ENCODE measurements around the gene PPM1A. TPM values are rescaled to one million over a fixed set of nuclear protein-coding genes. Genes with fewer than 3 reads are reported as not detected.

PPM1A gene
- total RNA-seq, 4 donors from 2014 or later = 47.7 to 68.2 (median 53.5) TPM

GRCh38 chr14:60265163-60265562 is 16.1 kb downstream of the PPM1A start:
- no peak for TF ChIP-seq CTCF (IDR thresholded peaks at IDR 0.05; ENCODE audit: low read depth)

- no peak for TF ChIP-seq CTCF (IDR thresholded peaks at IDR 0.05; ENCODE audit: low read depth)
These were observed 17.3 kb downstream of the PPM1A start for GRCh38 chr14:60266021-60266937.

GRCh38 chr14:60272177-60272576 is 23.2 kb downstream of the PPM1A start:
- no peak for TF ChIP-seq CTCF (IDR thresholded peaks at IDR 0.05; ENCODE audit: low read depth)

- no peak for TF ChIP-seq CTCF (IDR thresholded peaks at IDR 0.05; ENCODE audit: low read depth)
These were observed 24.9 kb downstream of the PPM1A start for GRCh38 chr14:60273956-60274355.

- no peak for TF ChIP-seq CTCF (IDR thresholded peaks at IDR 0.05; ENCODE audit: low read depth)
These were observed 25.4 kb downstream of the PPM1A start for GRCh38 chr14:60274448-60274847.

GRCh38 chr14:60275932-60276331 is 26.9 kb downstream of the PPM1A start:
- TF ChIP-seq CTCF (IDR thresholded peaks at IDR 0.05; ENCODE audit: low read depth) = no peak

GRCh38 chr14:60276347-60276746 is 27.3 kb downstream of the PPM1A start:
- no peak for TF ChIP-seq CTCF (IDR thresholded peaks at IDR 0.05; ENCODE audit: low read depth)

Measured in subcutaneous adipose tissue (tissue), 4 donors.